Occipital lobe (tissue), 2 donors: ENCODE data around the gene PRDX2. TPM values are rescaled to one million over a fixed set of nuclear protein-coding genes. Genes with fewer than 3 reads are reported as not detected.
A peak's percentile ranks its signal among the peaks of the same experiment; 100 is the strongest.

ENCODE experiments used
- DNase-seq: peaks from one replicate; lab custom pipeline; 2025; lab: John Stamatoyannopoulos, UW
- total RNA-seq: library from RNA; depleted of rRNA; stranded (reverse); fragments of >200 nt; gene quantifications from one replicate; pipeline ENCODE4 v1.2.3, GENCODE V29; 2014

PRDX2 gene
- total RNA-seq, 1 donor from 2014 or later: 174 TPM

DNA sequence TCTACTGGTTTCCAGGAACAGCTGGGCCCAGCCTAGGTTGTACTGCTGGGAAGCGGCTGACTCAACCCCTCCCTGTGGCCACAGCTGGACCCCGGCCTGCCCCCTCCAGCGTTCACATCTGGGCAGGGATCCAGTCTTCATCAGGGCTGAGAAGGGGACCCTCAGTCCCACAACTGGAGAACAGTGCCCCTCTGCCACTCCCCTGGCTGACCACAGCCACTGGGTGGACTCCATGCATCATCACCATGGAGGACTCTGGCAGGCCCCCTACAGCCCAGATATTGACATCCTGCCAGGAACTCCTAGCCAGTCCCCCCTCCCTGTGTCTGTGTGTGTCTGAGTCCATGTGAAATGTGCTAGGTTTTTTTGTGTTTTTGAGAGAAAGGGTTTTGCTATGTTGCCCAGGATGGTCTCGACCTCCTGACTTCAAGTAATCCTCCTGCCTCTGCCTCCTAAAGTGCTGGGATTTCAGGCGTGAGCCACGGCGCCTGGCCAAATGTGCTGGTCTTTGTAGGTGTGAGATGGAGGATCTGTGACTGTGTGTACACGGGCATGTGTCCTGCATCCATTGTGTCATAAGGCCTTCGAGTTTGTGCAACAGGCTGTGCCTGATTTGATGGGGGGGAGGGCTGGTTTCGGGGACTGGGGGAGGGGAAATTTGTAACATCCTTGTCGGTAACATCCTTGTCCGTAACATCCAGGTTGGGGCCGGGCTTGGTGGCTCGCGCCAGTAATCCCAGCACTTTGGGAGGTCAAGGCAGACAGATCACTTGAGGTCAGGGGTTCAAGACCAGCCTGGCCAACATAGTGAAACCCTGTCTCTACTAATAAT is 22.2 kb downstream of the PRDX2 start:
- no peak for DNase-seq

DNA sequence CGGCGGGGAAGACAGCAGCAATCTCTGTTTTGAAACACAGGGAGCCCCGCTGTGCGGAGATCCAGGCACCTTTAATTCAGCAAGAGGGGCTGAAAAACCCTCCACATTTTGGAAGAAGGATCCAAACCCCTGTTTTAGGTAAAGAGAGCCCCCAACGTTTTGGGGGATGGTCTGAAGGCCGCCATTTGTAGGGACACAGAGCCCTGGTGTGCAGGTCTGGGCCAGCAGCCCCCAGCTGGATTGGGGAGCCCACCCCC is 22.8 kb downstream of the PRDX2 start:
- no peak for DNase-seq

DNA sequence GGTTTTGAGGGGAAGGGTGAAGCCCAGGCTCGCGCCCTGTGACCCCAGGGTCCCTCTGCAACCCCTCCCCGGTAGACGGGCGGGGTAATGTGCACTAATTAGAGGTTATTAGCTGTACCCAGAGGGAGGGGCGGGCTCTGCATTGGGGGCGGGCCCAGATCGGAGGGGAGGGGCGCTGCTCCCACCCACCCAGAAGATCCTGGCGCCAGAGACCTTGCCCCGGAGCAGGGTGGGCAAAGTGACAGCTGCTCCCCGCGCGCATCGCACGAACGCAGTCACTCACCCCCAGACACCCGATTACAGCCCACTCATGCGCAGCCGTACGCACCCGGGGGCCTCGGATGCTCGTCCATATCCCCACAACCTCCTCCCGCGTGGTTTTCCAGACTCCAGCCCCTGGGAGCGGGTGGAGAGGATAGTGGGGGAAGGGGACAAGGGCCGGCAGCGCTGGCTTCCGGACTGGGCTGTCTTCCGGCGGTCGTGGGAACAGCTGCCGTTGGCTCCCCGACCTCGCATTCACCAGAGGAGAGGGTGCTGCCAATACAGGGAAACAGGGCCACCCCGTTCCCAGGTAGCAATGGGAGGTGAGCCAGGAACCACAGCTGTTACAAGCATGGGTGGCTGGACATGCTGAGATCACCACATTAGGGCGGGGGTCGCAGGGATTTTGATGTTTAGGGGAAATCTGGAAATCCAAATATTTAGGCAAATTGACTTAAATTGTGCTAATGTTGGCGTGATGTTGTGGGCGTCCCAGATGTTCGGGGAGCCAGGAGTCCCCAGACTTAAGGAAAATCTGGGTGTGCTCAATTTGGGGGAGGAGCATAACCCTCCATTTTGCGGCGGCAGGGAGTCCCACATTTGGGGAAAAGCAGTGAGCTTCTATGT is 23.3 kb downstream of the PRDX2 start:
- peak; percentile 41 for DNase-seq

DNA sequence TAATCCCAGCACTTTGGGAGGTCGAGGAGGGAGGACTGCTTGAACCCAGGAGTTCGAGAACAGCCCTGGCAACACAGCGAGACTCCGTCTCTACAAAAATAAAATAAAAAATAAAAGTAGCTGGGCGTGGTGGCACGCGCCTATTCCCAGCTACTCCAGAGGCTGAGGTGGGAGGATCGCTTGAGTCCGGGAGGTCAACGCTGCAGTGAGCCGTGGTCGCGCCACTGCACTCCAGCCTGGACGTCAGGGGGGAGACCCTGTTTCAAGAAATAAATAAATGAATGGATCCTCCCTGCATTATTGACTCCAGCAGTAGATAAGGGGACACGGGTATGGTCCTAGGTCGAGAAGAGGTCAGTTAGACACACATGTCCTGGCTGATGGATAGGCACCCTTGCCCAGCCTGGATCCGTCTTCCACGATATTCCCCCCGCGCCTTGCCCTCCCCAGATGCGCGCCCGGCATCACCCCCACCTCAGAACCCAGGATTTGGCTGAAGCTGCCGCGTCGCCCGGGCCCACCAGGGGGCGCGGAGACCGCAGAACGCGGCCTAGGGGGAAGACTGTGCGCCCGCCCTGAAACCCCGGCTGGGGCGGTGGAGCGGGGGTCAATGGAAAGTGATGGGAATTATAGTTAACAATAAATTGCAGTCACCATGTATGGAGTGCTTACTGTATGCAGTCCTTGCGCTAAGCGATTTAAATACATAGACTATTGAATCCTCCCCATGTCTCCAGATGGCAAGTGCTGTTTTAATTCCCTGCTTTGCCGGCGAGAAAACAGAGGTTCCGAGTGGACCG is 24.2 kb downstream of the PRDX2 start:
- DNase-seq: peak; percentile 59

DNA sequence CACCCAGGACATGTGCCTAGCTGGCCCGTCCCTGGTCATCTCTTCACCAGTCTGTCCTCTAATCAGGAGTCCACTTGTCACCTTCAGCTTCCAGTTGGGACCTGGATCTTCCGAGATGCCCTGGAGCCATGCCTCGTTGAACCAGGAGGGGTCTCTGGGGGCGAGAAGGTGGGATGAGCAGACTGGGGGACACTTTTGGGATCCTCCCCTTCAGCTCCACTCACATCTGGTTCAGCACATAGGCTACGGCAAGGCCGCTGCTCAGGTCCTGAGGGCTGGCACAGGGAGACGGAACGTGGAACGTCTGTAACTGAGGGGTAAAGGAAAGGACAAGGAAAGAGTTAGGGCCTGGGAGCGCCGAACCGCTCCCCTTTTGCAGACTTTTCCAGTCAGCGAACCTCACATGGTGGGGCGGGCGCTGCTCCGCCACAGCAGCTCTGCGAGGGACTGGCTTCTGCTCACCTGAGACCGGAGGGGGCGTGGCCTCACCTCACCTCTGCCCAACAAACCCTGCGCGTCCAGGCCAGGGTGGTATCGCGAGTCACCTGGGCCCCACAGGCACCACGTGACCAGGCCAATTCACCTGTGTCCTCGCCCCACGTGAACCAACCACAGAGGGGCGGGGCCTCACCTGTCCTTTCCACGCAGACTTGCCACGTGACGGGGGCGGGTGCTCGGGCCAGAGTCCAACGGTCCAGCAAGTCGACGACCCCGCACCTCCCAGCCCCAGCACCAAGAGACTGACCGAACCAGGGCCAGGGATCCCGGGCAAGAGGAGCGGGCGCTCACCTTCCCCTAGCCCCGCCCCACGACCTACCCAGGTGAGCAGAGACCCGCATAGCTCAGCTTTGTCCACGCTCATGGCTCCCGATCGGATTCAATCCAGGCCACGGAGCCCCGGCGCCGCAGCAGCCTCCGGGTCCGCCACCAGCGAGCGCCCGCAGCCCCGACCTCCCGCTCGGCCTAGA is 26.7 kb downstream of the PRDX2 start, which contains the start of gene HOOK2:
TSS of gene HOOK2 (minus strand) at position 965 of the 968 bp plus-strand sequence. CDS start at position 862, 103 bp downstream.
- no peak for DNase-seq

DNA sequence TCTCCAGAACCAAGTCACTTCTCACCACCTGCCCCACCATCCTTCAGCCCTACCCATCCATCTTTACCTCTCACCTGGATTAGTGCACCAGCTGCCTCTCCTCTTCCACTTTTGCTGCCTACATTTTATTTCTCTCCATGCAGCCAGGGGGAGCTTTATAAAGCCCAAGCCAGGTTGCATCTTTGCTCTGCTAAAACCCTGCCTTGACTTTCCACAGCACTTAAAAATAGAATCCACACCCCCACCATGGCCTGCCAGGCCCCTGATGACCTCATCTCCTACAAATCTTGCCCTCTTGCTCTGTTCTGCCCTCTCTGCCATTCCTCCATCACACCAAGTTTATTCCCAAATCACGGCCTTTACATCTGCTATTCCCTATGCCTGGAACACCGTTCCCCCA is 28.0 kb downstream of the PRDX2 start:
- no peak for DNase-seq

DNA sequence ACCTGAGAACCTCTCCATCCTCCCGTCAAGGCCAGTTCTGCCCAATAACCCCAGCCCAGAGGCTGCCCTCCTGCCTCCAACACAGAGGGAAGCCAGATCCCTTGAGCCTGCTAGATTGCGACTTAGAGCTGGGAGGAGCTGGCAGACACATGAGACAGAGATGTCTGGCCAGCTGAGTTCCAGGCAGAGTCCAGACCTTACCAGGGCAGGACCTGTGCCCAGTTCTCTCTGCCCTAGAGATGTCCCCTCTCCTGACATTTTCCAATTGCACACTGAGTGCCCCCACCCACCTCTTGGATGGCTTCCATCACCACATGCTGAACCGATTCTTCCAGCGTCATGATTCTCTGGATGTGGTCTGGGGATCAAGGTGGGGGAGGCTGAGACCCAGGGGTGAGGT is 29.3 kb downstream of the PRDX2 start:
- no peak for DNase-seq

DNA sequence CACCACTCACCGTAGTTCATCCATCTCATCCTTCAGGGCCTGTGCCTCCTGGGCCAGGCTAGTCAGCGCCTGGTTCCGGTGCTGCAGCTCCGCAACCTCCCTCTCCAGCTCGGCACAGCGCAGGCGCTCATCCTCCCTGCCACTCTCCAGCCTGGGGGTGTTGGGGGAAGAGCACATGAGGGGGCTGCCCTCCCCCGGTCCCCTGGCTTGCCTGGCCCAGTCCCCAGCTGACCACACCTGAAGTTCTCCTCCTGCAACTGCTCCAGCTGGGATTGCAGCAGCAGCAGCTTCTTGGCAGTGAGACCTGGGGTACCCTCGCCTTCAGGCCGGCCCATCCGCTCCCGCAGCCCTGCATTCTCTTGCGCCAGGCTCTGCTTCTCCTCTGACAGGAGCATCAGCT is 30.7 kb downstream of the PRDX2 start:
- DNase-seq: no peak

DNA sequence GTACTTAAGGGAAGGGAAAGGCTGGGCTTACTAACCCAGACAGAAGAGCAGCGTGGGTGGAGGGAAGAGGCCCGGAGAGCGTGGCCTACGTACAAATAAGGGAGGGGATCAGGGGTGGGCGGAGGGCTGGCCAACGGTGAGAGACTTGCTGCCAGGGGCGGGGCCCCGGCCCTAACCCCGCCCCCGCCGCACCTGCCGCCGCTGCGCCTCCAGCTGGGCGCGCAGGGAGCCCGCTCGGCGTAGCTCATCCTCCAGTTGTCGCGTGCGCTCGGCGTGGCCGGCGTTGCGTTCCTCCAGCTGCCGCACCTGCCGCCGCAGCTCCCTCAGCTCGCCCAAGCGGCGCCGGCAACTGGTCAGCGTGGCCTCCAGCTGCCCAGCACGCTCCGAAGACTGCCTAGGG is 31.9 kb downstream of the PRDX2 start:
- DNase-seq: no peak

DNA sequence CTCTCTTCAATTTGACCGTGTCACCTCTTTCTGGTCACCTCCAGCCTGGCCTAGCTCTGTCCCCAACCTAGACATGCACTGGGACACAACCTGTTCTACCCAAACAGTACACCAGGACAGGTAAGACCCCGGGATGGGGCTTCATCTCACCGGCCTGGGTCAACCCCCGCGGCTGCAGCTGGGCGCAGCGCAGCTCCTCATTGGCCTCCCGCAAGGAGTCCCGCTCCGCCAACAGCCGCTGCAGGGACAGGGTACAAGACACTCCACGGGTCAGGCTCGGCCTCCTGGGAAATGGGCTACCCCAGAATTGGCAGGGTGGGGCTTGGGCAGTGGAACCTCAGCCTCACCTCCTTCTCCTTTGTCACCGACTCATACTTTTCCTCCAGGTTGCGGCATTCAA is 33.9 kb downstream of the PRDX2 start:
- DNase-seq: no peak

DNA sequence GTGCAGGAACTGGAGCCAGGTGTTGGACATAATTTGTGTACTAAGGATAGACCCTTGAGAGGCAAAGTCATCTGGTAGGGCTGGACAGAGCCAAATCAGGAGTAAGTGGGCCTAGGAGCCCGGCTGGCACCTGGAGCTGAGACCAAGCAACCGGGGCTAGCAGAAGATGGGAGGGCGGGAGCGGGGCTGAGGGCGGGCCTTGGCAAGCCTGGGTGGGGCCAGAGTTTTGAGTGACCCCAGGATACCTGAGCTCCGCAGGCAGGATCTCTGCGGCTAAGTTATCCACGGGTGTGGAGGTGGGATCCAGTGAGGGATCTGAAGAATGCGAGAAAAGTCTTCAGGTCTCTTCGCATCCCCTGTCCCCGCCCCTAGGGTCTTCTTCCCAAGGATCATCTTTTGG is 34.5 kb downstream of the PRDX2 start:
- DNase-seq: no peak

DNA sequence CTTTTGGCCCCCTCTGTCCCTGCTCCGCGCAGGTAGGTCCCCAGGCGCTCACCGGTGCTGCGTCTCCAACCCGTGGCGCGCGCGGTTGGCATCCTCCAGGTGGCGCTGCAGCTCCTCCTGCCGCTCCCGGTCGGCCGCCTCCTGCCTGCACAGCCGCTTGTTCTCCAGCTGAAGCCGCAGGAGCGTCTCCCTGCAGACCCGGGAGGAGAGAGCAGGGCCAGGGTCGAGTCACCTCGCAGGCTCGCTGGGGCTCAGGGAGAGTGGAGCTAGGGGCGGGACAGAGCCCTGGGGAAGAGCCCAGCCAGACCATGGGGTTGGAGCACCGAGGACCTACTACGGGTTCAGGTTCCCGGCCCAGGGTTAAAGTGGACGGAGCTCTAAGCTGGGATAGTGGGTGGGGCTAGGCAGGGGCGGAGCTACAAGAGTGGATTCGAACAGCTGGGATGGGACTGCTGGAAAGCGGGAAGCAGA is 35.5 kb downstream of the PRDX2 start:
- DNase-seq: peak; percentile 68

DNA sequence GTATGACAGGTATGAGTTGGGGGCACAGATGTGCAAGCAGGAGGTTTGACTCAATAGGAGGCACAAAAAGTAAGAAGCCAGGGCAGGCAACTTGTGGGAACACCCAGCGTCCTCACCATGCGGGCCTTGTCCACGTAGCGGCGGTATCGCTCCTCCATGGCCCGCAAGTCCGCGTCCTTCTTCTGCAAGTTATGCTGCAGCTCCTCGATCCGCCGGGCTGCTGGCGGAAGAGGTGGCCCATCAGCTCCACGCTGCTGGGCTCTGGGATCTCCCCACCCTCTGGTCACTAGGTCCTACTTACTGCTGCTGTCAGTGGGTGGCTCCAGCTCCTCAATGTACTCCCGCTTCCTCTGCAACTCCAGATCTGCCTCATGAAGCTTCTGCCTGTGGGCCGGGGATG is 36.9 kb downstream of the PRDX2 start:
- no peak for DNase-seq

DNA sequence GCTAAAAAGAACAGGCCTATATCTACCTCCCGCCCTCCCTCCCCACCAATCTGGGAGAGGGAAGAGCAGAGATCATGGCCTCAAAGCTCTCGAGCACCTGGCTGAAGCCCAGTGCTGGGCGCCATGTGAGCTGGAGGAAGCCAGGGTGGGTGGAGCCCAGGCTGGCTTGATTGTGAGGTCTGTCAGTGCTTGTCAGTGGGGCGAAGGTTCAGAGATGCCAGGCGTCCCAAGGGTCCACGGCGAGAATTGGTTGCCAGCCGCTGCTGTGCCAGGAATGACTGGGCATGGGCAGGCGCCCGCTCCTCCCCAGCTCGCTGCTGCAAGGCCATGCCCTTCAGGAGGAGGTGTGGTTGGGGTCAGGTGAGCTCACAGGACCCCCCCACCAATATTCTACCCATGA is 38.5 kb downstream of the PRDX2 start:
- no peak for DNase-seq

DNA sequence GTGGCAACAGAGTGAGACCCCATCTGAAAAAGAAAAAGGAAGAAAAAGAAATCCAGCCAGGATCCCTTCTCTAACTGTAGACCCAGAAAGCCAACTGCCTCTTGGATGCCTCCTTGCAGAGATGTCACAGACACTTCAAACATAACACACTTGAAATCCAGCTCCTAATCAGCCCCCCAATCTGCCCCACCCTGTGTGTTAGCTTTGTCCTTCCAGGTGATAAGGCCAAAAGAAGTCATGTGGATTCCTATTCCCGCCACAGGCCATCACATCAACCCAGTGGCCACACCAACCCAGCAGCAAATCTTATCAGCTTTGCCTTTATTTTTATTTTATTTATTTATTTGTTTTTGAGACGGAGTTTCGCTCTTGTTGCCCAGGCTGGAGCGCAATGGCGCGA is 41.9 kb downstream of the PRDX2 start:
- no peak for DNase-seq

DNA sequence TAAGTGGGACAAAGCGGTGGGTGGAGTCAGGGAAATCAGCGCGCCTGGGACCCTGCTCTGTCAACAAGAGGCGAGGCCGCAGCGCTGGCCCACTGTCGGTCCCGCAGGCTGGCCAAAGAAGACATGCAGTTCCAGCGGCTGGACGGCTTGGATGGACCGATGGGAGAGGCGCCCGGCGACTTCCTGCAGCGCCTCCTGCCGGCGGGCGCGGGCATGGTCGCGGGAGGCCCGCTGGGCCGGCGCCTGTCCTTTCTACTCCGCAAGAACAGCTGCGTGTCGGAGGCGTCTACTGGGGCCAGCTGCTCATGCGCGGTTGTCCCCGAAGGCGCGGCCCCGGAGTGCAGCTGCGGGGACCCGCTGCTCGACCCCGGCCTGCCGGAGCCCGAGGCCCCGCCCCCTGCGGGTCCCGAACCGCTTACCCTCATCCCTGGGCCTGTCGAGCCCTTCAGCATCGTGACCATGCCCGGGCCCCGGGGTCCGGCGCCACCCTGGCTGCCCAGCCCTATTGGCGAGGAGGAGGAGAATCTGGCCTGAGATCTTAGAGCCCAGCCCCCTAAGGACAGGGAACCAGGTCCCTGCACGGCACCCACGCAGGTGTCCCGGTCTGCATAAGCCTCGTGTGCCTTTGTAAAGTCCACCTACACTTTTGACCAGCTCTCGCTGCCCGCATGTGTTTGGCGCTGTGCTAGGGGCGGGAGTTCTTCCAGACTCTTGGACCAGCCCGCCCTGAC is 43.9 kb downstream of the PRDX2 start:
- peak; percentile 13 for DNase-seq

DNA sequence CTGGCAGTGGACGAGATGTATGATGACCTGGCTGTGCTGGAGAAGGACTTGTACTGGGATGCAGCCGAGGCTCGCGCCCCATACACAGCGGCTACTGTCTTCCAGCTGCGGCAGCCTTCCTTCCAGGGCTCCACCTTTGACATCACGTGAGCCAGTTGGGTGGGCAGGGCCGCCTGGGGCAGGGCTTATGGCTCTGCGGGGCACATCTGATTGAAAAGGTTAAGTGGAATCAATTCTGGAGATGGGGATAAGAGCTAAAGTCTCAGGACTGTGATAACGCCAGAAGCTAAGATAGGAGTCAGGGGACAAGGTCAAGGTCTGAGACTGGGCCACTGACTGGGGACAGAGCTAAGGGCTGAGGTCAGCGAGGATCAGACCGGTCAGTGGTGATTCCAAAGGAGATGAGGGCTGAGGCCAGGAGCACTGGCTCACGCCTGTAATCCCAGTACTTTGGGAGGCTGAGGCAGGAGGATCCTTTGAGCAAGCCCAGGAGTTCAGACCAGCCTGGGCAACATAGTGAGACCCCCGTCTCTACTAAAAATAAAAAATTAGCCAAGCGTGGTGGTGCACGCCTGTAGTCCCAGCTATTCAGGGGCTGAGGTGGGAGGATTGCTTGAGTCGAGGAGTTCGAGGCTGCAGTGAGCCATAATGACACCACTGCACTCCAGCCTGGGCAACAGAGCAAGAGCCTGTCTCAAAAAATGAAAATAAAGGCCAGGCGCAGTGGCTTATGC is 45.3 kb downstream of the PRDX2 start:
- DNase-seq: no peak

DNA sequence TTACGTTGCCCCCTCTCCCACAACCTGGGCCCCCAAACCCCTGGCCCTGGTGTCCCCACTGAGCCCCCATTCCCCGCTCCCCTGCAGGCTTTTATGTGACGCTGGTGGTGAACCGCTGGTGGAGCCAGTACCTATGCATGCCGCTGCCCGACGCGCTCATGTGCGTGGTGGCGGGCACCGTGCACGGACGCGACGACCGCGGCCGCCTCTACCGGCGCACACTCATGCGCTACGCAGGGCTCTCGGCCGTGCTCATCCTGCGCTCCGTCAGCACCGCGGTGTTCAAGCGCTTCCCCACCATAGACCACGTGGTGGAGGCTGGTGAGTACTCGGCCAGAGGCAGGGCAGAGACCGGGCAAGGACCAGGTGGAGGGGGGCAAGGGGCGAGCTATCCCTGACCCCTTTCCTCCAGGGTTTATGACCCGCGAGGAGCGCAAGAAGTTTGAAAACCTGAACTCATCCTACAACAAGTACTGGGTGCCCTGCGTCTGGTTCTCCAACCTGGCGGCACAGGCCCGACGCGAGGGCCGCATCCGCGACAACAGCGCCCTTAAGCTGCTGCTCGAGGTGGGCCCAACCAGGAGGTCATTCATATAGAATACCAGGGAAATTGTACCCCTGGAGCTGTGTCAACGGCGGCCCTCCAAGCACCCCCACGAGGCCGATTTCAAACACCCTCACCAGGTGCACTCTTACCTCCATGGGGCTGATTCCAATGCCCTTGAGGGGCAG is 47.0 kb downstream of the PRDX2 start:
- no peak for DNase-seq
